NCI-H1417 treated with DMSO at 0.1 percent for 48 hours (cell line): ENCODE data around the gene POLR2H.

Source experiments
- DNase-seq: peaks from one replicate; lab custom pipeline; 2025; lab: John Stamatoyannopoulos, UW

Gene POLR2H

DNA sequence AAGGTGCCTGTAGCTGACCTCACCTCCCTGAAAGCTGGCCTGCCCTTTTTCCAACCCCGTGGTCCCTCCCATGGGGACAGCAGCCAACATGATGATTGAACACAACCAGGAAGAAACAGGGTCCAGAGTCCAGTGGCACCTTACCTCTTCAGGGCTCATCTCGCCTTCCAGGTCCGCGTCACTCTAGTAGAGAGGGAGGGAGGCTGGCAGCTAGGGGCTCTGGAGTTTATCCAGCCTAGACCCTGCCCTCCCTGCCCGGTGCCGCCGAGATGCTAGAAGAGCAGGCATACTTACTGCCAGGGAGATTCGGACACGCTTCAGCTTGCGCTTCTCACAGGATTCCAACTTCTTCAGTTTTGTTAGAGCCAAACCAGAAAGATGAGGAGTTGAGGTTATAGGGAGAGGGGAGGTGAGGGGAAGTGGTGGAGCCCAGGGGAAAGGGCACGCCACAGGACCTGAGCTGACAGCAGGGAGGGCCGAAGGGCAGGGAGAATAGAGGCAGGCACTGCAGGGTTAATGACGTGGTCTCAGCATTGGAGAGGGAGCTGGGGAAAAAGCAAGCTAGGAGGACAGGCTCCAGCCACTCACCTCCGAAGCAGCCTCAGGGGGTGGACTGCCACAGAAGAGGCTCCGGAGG lies 9.2 kb upstream of the POLR2H start:
- DNase-seq = no peak

- DNase-seq = no peak
Measured at GRCh38 chr3:184352897-184353545, 8.5 kb upstream of the POLR2H start.

GRCh38 chr3:184353546-184353941 lies 8.0 kb upstream of the POLR2H start:
- DNase-seq = no peak

- no peak for DNase-seq
Measured at GRCh38 chr3:184354121-184354728, 7.3 kb upstream of the POLR2H start.

DNA sequence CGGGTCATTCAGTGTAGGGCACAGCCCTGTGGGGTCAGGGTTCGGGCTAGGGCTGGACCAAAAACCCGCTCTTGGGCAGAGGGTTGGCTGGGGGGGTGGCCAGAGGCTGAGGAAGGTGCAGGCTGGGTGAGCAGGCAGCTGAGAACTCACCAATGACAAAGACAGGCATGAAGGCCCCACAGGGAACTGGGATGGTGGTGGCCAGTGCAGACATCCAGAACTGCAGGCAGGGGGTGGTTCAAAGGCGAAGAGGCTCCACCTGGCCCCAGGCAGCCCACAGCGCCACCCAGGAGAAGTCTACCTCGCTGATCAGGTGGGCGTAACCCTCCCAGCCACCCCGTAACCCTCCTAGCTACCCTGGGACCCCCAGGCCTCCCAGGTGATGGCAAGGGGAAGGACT lies 6.8 kb upstream of the POLR2H start:
- no peak for DNase-seq

DNA sequence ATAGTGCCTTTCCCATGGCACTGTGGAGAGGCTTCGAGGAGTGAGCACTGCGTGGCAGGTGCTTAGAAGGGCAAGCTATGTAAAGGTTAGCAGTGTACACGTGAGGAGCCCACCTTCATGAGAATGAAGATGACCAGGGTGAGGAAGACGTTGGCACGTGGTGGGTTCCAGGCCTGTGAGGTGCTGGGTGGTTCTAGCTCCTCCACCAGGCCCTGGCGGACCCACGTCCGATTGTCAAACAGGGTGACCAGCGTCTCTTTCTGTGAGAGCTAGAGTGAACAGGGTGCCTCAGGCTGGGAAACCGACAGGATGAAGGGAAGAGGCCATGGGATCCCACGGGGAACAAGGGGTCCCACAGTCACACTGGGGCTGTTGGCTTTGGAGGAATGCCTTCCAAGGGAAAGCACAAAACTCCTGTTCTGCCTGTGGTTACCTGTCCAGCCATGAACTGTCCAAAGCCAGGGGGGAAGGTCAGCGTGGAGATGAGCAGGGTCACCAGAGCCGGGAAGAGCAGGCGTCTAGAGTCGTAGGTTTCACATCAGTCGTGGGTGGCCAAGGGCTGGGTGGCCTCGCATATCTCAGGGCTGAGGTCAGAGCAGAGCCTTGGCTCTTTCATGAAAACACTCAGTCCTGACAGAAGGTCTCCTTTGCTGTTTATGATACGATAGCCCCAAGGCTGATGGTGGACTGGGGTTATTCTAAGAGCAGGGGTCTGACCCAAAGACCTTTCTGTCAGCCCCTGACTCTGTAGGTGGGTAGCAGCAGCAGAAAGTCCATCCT lies 6.1 kb upstream of the POLR2H start:
- DNase-seq = no peak

GRCh38 chr3:184357248-184358123 lies 4.0 kb upstream of the POLR2H start:
- no peak for DNase-seq

- no peak for DNase-seq
Measured at GRCh38 chr3:184358124-184358767, 3.3 kb upstream of the POLR2H start.

GRCh38 chr3:184358921-184359350 lies 2.6 kb upstream of the POLR2H start:
- no peak for DNase-seq

DNA sequence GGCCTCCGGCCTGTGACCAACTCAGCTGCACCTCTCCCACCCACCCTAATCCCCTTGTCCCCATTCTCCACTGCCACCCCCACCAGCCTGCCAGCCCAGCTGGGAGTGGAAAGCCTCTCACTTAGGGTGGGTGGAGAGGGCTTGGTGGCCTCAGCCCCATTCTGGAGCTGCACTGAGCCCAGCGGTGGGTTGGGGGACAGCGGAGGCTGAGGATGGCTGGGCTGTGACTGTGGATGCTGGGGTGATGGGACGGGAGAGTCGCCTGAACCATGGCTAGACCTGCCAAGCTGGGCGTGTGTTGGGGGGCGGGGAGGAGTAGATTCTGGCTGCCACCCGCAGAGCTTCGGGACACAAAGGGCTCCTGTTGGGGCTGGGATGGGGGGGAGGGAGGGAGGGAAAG lies 1.9 kb upstream of the POLR2H start:
- DNase-seq = no peak

DNA sequence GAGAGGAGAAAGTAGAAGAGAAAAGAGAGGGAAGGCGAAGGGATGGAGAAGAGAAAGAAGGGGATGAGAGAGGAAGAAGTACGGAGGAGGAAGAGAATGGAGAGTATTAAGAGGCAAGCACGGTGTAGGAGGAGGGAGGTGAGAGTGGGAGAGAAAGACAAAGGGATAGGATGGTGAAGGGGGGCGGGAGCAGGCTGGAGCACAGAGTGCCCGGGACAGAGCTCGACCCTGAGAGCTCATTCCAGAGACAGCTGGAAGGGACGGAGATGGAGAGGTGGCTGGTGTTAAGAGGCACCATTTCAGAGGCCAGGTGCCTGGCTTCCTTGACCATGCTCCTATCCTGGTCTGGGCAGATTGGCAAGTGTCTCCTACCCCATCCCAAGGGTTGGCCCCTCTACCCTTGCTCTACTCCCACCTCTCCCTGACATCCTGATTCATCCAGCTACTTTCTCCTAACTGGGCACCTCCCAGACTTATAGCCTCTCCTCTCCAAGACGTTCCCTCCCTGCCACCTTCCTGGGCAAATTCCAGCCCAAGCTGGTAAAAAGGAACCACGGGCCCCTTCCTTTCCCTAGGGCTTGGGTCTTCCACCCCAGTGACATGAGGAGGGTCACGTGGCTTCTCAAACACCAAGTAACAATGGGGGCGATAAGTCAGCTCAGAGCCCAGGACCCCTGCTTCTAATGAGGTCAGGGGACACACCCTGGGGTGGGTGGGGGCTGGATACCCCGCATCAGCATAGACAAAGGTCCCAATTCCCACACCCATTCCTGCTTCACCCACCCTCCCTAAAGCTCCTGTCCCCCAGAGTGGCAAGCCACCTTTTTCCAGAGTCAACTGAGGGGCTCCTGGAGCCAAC lies 1.2 kb upstream of the POLR2H start:
- DNase-seq = no peak

DNA sequence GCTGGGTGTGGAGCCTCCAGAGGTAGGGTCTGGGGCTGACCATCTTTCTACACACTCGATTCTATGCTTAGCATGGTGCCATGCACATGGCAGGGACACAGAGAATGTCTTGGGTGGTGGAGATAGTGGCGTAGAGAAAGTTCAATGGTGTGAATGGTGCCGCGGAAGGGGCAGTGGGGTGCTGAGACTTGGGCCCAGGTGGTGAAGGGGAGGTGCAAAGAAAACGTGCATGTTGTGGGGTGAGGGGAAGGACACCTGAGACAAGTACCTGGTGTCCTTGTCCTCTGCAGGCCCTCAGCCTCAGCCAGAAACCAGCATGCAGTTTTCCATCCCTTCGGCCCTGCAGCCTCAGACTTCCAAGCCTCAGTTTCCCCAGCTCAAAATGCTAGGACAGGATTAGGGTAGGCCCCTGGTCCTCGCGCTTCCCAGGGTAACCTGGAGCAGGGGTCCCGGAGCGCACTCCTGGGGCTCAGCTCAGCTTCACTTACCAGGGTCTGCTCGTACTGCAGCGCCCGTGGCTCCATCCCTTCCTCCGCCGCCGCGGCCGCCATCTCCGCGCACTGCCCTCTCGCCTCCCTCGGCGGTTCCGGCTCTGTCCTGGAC lies 480 bp upstream of the POLR2H start:
- DNase-seq = no peak

GRCh38 chr3:184361932-184362667 lies 590 bp downstream of the POLR2H start:
- no peak for DNase-seq

- peak; percentile 95 for DNase-seq
Measured at GRCh38 chr3:184362668-184363546, 1.4 kb downstream of the POLR2H start.

DNA sequence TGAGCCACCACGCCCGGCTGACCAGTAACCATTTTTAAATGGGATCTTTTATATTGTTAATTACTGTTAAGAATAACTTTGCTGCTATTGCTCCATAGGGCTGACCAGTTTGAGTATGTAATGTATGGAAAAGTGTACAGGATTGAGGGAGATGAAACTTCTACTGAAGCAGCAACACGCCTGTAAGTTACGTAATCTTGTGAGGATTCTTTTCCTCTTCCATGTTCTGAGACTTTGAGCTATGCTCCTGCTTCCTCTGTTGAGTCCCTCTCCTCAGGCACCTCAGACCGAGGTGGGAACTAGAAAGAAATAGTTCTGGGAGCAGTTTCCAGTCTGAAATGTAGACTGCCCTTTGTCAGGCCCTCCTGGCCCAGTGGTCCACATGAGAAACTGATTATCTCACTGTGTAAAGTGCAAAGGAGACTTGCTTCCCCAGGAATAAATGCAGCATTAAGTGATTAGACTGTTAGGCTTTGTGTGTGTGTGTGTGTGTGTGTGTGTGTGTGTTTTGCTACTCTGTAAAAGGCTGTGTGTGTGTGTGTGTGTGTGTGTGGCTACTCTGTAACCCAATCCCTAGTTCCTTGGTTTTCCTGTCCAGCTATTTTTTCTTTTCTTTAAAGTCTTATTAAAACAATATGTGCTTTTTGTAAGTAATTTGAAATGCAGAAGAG lies 5.2 kb downstream of the POLR2H start:
- DNase-seq = no peak

- DNase-seq = no peak
Measured at GRCh38 chr3:184368116-184368515, 6.6 kb downstream of the POLR2H start.

DNA sequence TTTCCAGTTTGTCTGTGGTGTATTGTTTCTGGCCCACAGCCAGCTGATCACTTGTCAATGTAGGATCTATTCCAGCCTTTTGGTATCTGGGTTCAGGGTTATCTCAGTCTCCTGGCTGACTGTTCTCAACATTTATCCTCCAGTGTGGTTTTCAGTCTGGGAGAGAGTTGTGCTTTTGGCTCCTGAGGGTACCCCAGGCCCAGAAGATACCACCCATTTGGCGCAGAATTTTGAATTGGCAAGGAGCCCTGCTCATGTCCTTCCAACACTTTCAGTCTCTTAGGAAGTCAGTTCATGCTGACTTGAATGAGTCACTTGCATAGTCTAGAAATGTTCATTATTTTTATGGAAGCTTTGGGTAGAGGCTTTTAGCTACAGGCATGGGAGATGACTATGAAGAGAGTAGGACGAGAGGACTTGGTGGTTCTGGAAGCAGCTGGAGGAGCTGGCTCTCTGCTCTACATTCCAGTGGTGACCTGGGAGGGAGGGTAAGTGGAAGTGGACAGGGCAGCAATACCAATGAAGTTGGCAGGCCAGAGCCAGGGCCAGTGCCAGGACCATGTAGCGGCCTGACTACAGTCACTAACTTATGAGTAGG lies 7.2 kb downstream of the POLR2H start:
- no peak for DNase-seq
